Vagina (tissue), 2 donors: ENCODE measurements around the gene ARHGAP40.

Experiments used
- POLR2A ChIP-seq, 2 donors: fragments of 450-650 bp; IDR thresholded peaks; one replicate each; pipeline ENCODE4 v1.6.1; 2017; ENCODE audit warnings: antibody characterized with exemption in 2 of 2, mild to moderate bottlenecking in 2 of 2, moderate library complexity in 2 of 2
- POLR2AphosphoS5 ChIP-seq, 2 donors: sonication (generic); formaldehyde crosslinking; IDR thresholded peaks; one replicate each; pipeline ENCODE4 v1.9.0; 2017; ENCODE audit warnings: antibody characterized with exemption in 2 of 2, mild to moderate bottlenecking in 2 of 2, low read depth in 1 of 2; ENCODE audit not compliant: insufficient read depth in 1 of 2
- TF ChIP-seq, protein P1 (sequence below), 3 experiments: fragments of 450-650 bp in 2 of 3; fragments of 200-600 bp in 1 of 3; sonication (generic) in 1 of 3; IDR thresholded peaks; one replicate each; pipeline ENCODE4 v1.5.1; 2017 to 2019; ENCODE audit warnings: antibody characterized with exemption in 3 of 3, mild to moderate bottlenecking in 2 of 3, moderate library complexity in 2 of 3

DNA sequence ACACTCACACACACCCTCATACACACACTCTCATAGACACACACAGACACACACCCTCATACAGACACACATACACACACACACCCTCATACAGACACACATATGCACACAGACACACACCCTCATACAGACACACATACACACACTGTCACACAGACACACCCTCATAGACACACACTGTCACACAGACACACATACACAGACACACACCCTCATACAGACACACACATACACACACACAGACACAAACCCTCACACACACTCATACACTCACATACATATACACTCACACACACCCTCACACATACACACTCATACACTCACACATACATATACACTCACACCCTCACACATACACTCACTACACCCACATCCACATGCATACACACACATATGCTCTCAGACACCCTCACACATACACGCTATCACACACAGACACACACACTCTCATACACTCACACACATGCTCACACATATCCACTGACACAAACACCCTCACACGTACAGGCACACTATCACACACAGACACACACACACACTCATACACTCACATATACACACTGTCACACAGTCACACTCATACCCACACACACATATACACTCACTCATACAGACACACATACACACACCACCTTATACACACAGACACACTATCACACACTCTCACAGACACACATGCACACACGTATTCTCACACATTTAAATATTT is 11.5 kb upstream of the ARHGAP40 start:
- TF ChIP-seq POLR2A (IDR thresholded peaks at IDR 0.05) (no peak), POLR2AphosphoS5 (IDR thresholded peaks at IDR 0.05; ENCODE audit: insufficient read depth in 1 of 2, low read depth in 1 of 2) (no peak)
- TF ChIP-seq, protein P1, sequence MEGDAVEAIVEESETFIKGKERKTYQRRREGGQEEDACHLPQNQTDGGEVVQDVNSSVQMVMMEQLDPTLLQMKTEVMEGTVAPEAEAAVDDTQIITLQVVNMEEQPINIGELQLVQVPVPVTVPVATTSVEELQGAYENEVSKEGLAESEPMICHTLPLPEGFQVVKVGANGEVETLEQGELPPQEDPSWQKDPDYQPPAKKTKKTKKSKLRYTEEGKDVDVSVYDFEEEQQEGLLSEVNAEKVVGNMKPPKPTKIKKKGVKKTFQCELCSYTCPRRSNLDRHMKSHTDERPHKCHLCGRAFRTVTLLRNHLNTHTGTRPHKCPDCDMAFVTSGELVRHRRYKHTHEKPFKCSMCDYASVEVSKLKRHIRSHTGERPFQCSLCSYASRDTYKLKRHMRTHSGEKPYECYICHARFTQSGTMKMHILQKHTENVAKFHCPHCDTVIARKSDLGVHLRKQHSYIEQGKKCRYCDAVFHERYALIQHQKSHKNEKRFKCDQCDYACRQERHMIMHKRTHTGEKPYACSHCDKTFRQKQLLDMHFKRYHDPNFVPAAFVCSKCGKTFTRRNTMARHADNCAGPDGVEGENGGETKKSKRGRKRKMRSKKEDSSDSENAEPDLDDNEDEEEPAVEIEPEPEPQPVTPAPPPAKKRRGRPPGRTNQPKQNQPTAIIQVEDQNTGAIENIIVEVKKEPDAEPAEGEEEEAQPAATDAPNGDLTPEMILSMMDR (IDR thresholded peaks at IDR 0.05) = no peak
